ENCODE results near the gene ANXA2R. TPM values are rescaled to one million over a fixed set of nuclear protein-coding genes. Genes with fewer than 3 reads are reported as not detected.

ANXA2R gene
- total and polyA plus RNA-seq, 2 of the 13 experiments (the other 11 are each of a cell fraction or from before 2014, with no cell fraction given): 0.95 to 1.3 TPM

DNA sequence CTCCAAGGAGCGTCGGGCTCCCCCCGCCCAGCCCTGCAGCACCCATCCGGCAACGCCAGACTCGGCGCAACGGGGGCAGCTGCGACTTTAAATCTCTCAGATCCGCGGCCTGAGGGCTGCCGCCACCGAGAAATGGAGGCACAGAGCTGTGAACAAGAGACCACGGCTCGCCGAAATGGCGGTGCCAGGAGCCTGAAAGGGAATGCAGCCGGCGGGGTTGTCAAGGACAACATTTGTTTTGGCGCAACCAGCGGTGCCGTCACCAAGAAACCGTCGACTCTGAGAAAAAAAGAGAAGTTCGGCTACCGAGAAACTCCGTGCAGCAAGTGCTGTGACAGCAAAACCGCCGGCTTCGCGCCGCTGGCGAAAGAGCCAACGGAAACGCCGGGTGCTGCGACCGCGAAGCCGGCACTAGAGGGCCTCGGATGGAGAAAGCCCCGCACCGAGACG, 2.1 kb upstream of the ANXA2R start (continued):
- TF ChIP-seq, protein P1, sequence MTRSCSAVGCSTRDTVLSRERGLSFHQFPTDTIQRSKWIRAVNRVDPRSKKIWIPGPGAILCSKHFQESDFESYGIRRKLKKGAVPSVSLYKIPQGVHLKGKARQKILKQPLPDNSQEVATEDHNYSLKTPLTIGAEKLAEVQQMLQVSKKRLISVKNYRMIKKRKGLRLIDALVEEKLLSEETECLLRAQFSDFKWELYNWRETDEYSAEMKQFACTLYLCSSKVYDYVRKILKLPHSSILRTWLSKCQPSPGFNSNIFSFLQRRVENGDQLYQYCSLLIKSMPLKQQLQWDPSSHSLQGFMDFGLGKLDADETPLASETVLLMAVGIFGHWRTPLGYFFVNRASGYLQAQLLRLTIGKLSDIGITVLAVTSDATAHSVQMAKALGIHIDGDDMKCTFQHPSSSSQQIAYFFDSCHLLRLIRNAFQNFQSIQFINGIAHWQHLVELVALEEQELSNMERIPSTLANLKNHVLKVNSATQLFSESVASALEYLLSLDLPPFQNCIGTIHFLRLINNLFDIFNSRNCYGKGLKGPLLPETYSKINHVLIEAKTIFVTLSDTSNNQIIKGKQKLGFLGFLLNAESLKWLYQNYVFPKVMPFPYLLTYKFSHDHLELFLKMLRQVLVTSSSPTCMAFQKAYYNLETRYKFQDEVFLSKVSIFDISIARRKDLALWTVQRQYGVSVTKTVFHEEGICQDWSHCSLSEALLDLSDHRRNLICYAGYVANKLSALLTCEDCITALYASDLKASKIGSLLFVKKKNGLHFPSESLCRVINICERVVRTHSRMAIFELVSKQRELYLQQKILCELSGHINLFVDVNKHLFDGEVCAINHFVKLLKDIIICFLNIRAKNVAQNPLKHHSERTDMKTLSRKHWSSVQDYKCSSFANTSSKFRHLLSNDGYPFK (CRISPR knock-in tag; IDR thresholded peaks at IDR 0.05; ENCODE audit: borderline replicate concordance): no peak
- TF ChIP-seq PHF8 (CRISPR knock-in tag; IDR thresholded peaks at IDR 0.05) (peak; percentile 42), HNRNPL (IDR thresholded peaks at IDR 0.05; ENCODE audit: low read depth, low read length) (0 out of 2 replicates have a peak, but pooled peaks have one; percentile 33), MED1 (CRISPR knock-in tag; IDR thresholded peaks at IDR 0.05) (no peak; the same call in 1 of the 2 replicates), NR1H2 (CRISPR knock-in tag; IDR thresholded peaks at IDR 0.05; ENCODE audit: borderline replicate concordance, low read depth) (no peak), PHF21A (CRISPR knock-in tag; IDR thresholded peaks at IDR 0.05) (no peak), SMAD1 (CRISPR knock-in tag; IDR thresholded peaks at IDR 0.05; ENCODE audit: borderline replicate concordance, low read depth) (no peak), ZNF263 (CRISPR knock-in tag; IDR thresholded peaks at IDR 0.05) (no peak), ZNF605 (CRISPR knock-in tag; IDR thresholded peaks at IDR 0.05) (0 out of 2 replicates have a peak, but pooled peaks have one; percentile 66), TSC22D2 (CRISPR knock-in tag; IDR thresholded peaks at IDR 0.05; ENCODE audit: borderline replicate concordance) (no peak), ZNF430 (CRISPR knock-in tag; IDR thresholded peaks at IDR 0.05) (peak; percentile 66), ZFP36 (IDR thresholded peaks at IDR 0.05; ENCODE audit: borderline replicate concordance, low read depth, low read length, partially characterized antibody) (no peak)
- TF ChIP-seq, protein P2, sequence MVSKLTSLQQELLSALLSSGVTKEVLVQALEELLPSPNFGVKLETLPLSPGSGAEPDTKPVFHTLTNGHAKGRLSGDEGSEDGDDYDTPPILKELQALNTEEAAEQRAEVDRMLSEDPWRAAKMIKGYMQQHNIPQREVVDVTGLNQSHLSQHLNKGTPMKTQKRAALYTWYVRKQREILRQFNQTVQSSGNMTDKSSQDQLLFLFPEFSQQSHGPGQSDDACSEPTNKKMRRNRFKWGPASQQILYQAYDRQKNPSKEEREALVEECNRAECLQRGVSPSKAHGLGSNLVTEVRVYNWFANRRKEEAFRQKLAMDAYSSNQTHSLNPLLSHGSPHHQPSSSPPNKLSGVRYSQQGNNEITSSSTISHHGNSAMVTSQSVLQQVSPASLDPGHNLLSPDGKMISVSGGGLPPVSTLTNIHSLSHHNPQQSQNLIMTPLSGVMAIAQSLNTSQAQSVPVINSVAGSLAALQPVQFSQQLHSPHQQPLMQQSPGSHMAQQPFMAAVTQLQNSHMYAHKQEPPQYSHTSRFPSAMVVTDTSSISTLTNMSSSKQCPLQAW (CRISPR knock-in tag; IDR thresholded peaks at IDR 0.05): peak; percentile 48
- TF ChIP-seq, protein P3, sequence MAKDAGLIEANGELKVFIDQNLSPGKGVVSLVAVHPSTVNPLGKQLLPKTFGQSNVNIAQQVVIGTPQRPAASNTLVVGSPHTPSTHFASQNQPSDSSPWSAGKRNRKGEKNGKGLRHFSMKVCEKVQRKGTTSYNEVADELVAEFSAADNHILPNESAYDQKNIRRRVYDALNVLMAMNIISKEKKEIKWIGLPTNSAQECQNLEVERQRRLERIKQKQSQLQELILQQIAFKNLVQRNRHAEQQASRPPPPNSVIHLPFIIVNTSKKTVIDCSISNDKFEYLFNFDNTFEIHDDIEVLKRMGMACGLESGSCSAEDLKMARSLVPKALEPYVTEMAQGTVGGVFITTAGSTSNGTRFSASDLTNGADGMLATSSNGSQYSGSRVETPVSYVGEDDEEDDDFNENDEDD (CRISPR knock-in tag; IDR thresholded peaks at IDR 0.05; ENCODE audit: borderline replicate concordance): no peak; the same call in 1 of the 2 replicates
- TF ChIP-seq, protein P4, sequence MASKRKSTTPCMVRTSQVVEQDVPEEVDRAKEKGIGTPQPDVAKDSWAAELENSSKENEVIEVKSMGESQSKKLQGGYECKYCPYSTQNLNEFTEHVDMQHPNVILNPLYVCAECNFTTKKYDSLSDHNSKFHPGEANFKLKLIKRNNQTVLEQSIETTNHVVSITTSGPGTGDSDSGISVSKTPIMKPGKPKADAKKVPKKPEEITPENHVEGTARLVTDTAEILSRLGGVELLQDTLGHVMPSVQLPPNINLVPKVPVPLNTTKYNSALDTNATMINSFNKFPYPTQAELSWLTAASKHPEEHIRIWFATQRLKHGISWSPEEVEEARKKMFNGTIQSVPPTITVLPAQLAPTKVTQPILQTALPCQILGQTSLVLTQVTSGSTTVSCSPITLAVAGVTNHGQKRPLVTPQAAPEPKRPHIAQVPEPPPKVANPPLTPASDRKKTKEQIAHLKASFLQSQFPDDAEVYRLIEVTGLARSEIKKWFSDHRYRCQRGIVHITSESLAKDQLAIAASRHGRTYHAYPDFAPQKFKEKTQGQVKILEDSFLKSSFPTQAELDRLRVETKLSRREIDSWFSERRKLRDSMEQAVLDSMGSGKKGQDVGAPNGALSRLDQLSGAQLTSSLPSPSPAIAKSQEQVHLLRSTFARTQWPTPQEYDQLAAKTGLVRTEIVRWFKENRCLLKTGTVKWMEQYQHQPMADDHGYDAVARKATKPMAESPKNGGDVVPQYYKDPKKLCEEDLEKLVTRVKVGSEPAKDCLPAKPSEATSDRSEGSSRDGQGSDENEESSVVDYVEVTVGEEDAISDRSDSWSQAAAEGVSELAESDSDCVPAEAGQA (IDR thresholded peaks at IDR 0.05; ENCODE audit: low read depth): no peak
- TF ChIP-seq, protein P4 (CRISPR knock-in tag; IDR thresholded peaks at IDR 0.05; ENCODE audit: borderline replicate concordance): 0 out of 2 replicates have a peak, but pooled peaks have one; percentile 39
